H1 (cell line): Measurements from ENCODE around the gene TBL1Y. TPM values are rescaled to one million over a fixed set of nuclear protein-coding genes. Genes with fewer than 3 reads are reported as not detected.

Source experiments
- CTCF ChIA-PET: fragments of 300-600 bp; sonication (Branson Sonifier 250); formaldehyde crosslinking; loops from one replicate; lab custom pipeline; 2021; ENCODE audit not compliant: partially characterized antibody; lab: Charles Lee
- POLR2A ChIA-PET: fragments of 300-600 bp; sonication (Branson Sonifier 250); formaldehyde crosslinking; loops from one replicate; lab custom pipeline; 2021; ENCODE audit warnings: inconsistent platforms; ENCODE audit not compliant: partially characterized antibody; lab: Charles Lee
- DNase-seq, 2 experiments: peaks; one replicate each; pipeline versions ENCODE4 v3.0.0 to v3.0.0-alpha.2; 2010 to 2022; ENCODE audit warnings: low spot score in 2 of 2, low read depth in 1 of 2, mixed read lengths in 1 of 2
- FAIRE-seq: peaks from 2 replicates; lab custom pipeline; 2011; peaks lifted over from hg19 to GRCh38; lab: Jason Lieb, UNC
- H2AFZ ChIP-seq: 2 replicates; pipeline ENCODE4 v1.8.1; 2012; ENCODE audit warnings: low read length, inconsistent platforms
- H2AK5ac ChIP-seq: 2 replicates; pipeline ENCODE4 v1.6.1; 2013; ENCODE audit warnings: low read depth, low read length
- H2BK120ac ChIP-seq: replicated peaks from 2 replicates; pipeline ENCODE3; 2013; ENCODE audit warnings: low read depth, low read length, inconsistent platforms
- H2BK12ac ChIP-seq: 2 replicates; pipeline ENCODE4 v1.6.1; 2013; ENCODE audit warnings: low read depth, low read length
- H2BK15ac ChIP-seq: 2 replicates; pipeline ENCODE4 v1.6.1; 2013; ENCODE audit warnings: low read length
- H2BK20ac ChIP-seq: 2 replicates; pipeline ENCODE4 v1.6.1; 2013; ENCODE audit warnings: low read length
- H2BK5ac ChIP-seq: 2 replicates; pipeline ENCODE4 v1.6.1; 2013; ENCODE audit warnings: low read depth, low read length
- H3K14ac ChIP-seq: 2 replicates; pipeline ENCODE4 v1.6.1; 2013; ENCODE audit warnings: inconsistent platforms; ENCODE audit not compliant: insufficient read length
- H3K18ac ChIP-seq: 2 replicates; pipeline ENCODE4 v1.6.1; 2013; ENCODE audit warnings: low read length; ENCODE audit errors: extremely low read depth
- H3K23ac ChIP-seq: 2 replicates; pipeline ENCODE4 v1.6.1; 2013; ENCODE audit warnings: inconsistent platforms; ENCODE audit not compliant: insufficient read length
- H3K23me2 ChIP-seq: 2 replicates; pipeline ENCODE4 v1.6.1; 2013; ENCODE audit warnings: low read depth, low read length
- H3K27ac ChIP-seq: 2 replicates; pipeline ENCODE4 v1.6.1; 2011; ENCODE audit warnings: low read depth, low read length, inconsistent platforms
- H3K27me3 ChIP-seq, 4 experiments: replicated peaks in 1 of 4; 1 replicate in 1 of 4; 2 replicates in 3 of 4; pipeline versions ENCODE4 v1.6.1 to v1.8.1; 2011 to 2013; ENCODE audit warnings: low read length in 3 of 4, mild to moderate bottlenecking in 3 of 4, inconsistent platforms in 2 of 4, mixed read lengths in 2 of 4, moderate library complexity in 1 of 4; ENCODE audit not compliant: control insufficient read depth in 3 of 4, insufficient read depth in 3 of 4; ENCODE audit errors: extremely low read depth in 1 of 4
- H3K36me3 ChIP-seq, 4 experiments: 2 replicates each; pipeline versions ENCODE4 v1.6.1 to v1.8.1; 2011 to 2013; ENCODE audit warnings: mild to moderate bottlenecking in 4 of 4, low read length in 3 of 4, moderate library complexity in 2 of 4, control low read depth in 1 of 4, inconsistent platforms in 1 of 4; ENCODE audit not compliant: insufficient read depth in 4 of 4, control insufficient read depth in 2 of 4
- H3K4ac ChIP-seq: replicated peaks from 2 replicates; pipeline ENCODE3; 2013; ENCODE audit warnings: low read length, low read depth, mixed read lengths, inconsistent platforms; ENCODE audit not compliant: insufficient read length
- H3K4me1 ChIP-seq, 4 experiments: replicated peaks in 1 of 4; 1 replicate in 1 of 4; 2 replicates in 3 of 4; pipeline versions ENCODE4 v1.6.1 to v1.8.1; 2011 to 2013; ENCODE audit warnings: low read length in 3 of 4, inconsistent platforms in 2 of 4, mixed read lengths in 1 of 4; ENCODE audit not compliant: insufficient read depth in 4 of 4, control insufficient read depth in 3 of 4
- H3K4me2 ChIP-seq, 2 experiments: 2 replicates each; pipeline versions ENCODE4 v1.6.1 to v1.8.1; 2011 to 2013; ENCODE audit warnings: low read depth in 2 of 2, low read length in 2 of 2, control low read depth in 1 of 2, inconsistent platforms in 1 of 2, mild to moderate bottlenecking in 1 of 2; ENCODE audit not compliant: insufficient read depth in 1 of 2
- H3K4me3 ChIP-seq, 4 experiments: fragments of 200-600, 300-600 bp in 1 of 4; sonication (generic), shearing (Covaris generic), sonication (Bioruptor Twin) in 1 of 4; 2 replicates each; pipeline versions ENCODE4 v1.5.1 to v1.8.1; 2011 to 2016; ENCODE audit warnings: low read length in 4 of 4, low read depth in 3 of 4, control low read depth in 2 of 4, inconsistent platforms in 2 of 4, mild to moderate bottlenecking in 2 of 4, mixed read lengths in 1 of 4, moderate library complexity in 1 of 4; ENCODE audit not compliant: insufficient read depth in 2 of 4; ENCODE audit errors: extremely low read depth in 1 of 4
- H3K56ac ChIP-seq: replicated peaks from 2 replicates; pipeline ENCODE3; 2013; ENCODE audit warnings: low read depth, mild to moderate bottlenecking, mixed read lengths, low read length, inconsistent platforms; ENCODE audit not compliant: insufficient read length
- H3K79me1 ChIP-seq: 2 replicates; pipeline ENCODE4 v1.6.1; 2013; ENCODE audit warnings: low read depth, low read length, control low read depth
- H3K79me2 ChIP-seq, 2 experiments: 2 replicates each; pipeline versions ENCODE4 v1.6.1 to v1.8.1; 2012 to 2013; ENCODE audit warnings: low read length in 2 of 2, mild to moderate bottlenecking in 2 of 2, inconsistent platforms in 1 of 2; ENCODE audit not compliant: insufficient read depth in 2 of 2, control insufficient read depth in 1 of 2
- H3K9ac ChIP-seq, 4 experiments: replicated peaks in 1 of 4; 1 replicate in 1 of 4; 2 replicates in 3 of 4; pipeline versions ENCODE4 v1.6.1 to v1.8.1; 2011 to 2013; ENCODE audit warnings: low read depth in 3 of 4, low read length in 3 of 4, control low read depth in 2 of 4, mild to moderate bottlenecking in 2 of 4, moderate library complexity in 2 of 4, inconsistent platforms in 1 of 4; ENCODE audit errors: extremely low read depth in 1 of 4
- H3K9me3 ChIP-seq, 2 experiments: 2 replicates each; pipeline versions ENCODE4 v1.6.1 to v1.8.1; 2012 to 2013; ENCODE audit warnings: mild to moderate bottlenecking in 2 of 2, moderate library complexity in 2 of 2, control low read depth in 1 of 2, inconsistent platforms in 1 of 2, low read depth in 1 of 2, low read length in 1 of 2, mixed read lengths in 1 of 2; ENCODE audit not compliant: insufficient read depth in 2 of 2
- H4K20me1 ChIP-seq, 2 experiments: replicated peaks in 1 of 2; 2 replicates each; pipeline versions ENCODE3 to v1.8.1; 2011 to 2013; ENCODE audit warnings: inconsistent platforms in 2 of 2, low read length in 2 of 2, mild to moderate bottlenecking in 1 of 2; ENCODE audit not compliant: insufficient read depth in 2 of 2, control insufficient read depth in 1 of 2
- H4K5ac ChIP-seq: 2 replicates; pipeline ENCODE4 v1.6.1; 2013; ENCODE audit warnings: low read length, low read depth, mixed read lengths, inconsistent platforms; ENCODE audit not compliant: insufficient read length
- H4K8ac ChIP-seq: 2 replicates; pipeline ENCODE4 v1.8.0; 2013; ENCODE audit warnings: mild to moderate bottlenecking, moderate library complexity, low read length, inconsistent platforms; ENCODE audit not compliant: insufficient read depth; ENCODE audit errors: extremely low read depth
- H4K91ac ChIP-seq: replicated peaks from 2 replicates; pipeline ENCODE3; 2013; ENCODE audit warnings: low read length, mixed read lengths, inconsistent platforms; ENCODE audit not compliant: insufficient read length
- FOSL1 ChIP-seq: IDR thresholded peaks from 2 replicates; pipeline ENCODE4 v1.6.1; 2011; ENCODE audit warnings: mild to moderate bottlenecking, low read depth, low read length, moderate library complexity; ENCODE audit not compliant: insufficient read depth
- KDM4A ChIP-seq: IDR thresholded peaks from one replicate; pipeline ENCODE4 v1.7.1; 2012; ENCODE audit warnings: low read depth, mild to moderate bottlenecking, moderate library complexity, low read length, inconsistent platforms; ENCODE audit not compliant: severe bottlenecking
- POLR2A ChIP-seq, 2 experiments: IDR thresholded peaks; 1 replicate in 1 of 2; 2 replicates in 1 of 2; pipeline ENCODE4 v1.6.1; 2011; ENCODE audit warnings: low read depth in 2 of 2, low read length in 2 of 2, mild to moderate bottlenecking in 2 of 2; ENCODE audit errors: control extremely low read depth in 1 of 2
- RBBP5 ChIP-seq: IDR thresholded peaks from 2 replicates; pipeline ENCODE4 v1.7.1; 2012; ENCODE audit warnings: low read depth, mild to moderate bottlenecking, inconsistent platforms, low read length, moderate library complexity, borderline replicate concordance
- SRF ChIP-seq: IDR thresholded peaks from 2 replicates; pipeline ENCODE4 v1.6.1; 2011; ENCODE audit warnings: mild to moderate bottlenecking, low read depth, low read length, moderate library complexity
- SUZ12 ChIP-seq: fragments of 200-600 bp; sonication (generic); IDR thresholded peaks from 2 replicates; pipeline ENCODE4 v1.6.1; 2012; ENCODE audit warnings: mild to moderate bottlenecking, inconsistent platforms, low read length, moderate library complexity, mixed read lengths
- TAF1 ChIP-seq: IDR thresholded peaks from 2 replicates; pipeline ENCODE4 v1.6.1; 2011; ENCODE audit warnings: mild to moderate bottlenecking, low read depth, low read length
- YY1 ChIP-seq: IDR thresholded peaks from 2 replicates; pipeline ENCODE4 v1.6.1; 2011; ENCODE audit warnings: low read depth, mild to moderate bottlenecking, low read length
- WGBS, 2 experiments: shearing (Covaris generic) in 1 of 2; methylation state at CpG; one replicate each; pipeline versions ENCODE4 v1.1.6 to v1.1.7; 2013 to 2015; ENCODE audit warnings: low lambda C conversion rate in 2 of 2, mixed read lengths in 2 of 2, inconsistent platforms in 1 of 2, low coverage in 1 of 2, missing lambda C conversion rate in 1 of 2; ENCODE audit not compliant: insufficient replicate concordance in 2 of 2, insufficient coverage in 1 of 2, insufficient read length in 1 of 2; ENCODE audit errors: extremely low coverage in 1 of 2, missing lambda C conversion rate in 1 of 2; 5-methylcytosine and 5-hydroxymethylcytosine counted together
- polyA plus RNA-seq, 7 experiments: library from polyadenylated mRNA; depleted of rRNA in 3 of 7; stranded (reverse) in 5 of 7; unstranded in 2 of 7; fragments of >200 nt in 5 of 7; fragments of 200-250 nt in 2 of 7; gene quantifications; 1 replicate in 5 of 7; 2 replicates in 1 of 7; 4 replicates in 1 of 7; pipeline versions ENCODE4 v1.2.1 to v1.2.3, GENCODE V29; 2011 to 2013; ENCODE audit warnings: missing spikeins in 2 of 7, mixed read lengths in 2 of 7
- total RNA-seq: library from RNA; stranded (reverse); fragmentation: NEBNext Ultra II Directional; extraction: Animal tissue kit (Norgen Biotek cat#: 25700); gene quantifications from 2 replicates; pipeline ENCODE4 v1.2.1, GENCODE V29; 2021

The TBL1Y gene
- total and polyA plus RNA-seq, 2 of the 8 experiments (the other 6 are each of a cell fraction or from before 2014, with no cell fraction given), result 2.5 to 4.2 TPM

GRCh38 chrY:6949947-6950346 is 39.5 kb downstream of the TBL1Y start:
- Histone ChIP-seq H3K18ac (no peak overlapping the region), H2BK20ac (no peak overlapping the region)
- no peak for FAIRE-seq

More at GRCh38 chrY:6949947-6950346, 39.5 kb downstream of the TBL1Y start:
- Histone ChIP-seq H2BK15ac (no peak overlapping the region), H4K5ac (no peak overlapping the region), H2BK120ac (no peak overlapping the region), H3K9ac (no peak overlapping the region), H3K4me2 (no peak overlapping the region), H2BK12ac (no peak overlapping the region), H3K4me3 (no peak overlapping the region), H3K14ac (no peak overlapping the region), H4K91ac (no peak overlapping the region), H2AFZ (no peak overlapping the region), H3K27ac (no peak overlapping the region), H4K8ac (no peak overlapping the region)
- DNase-seq, result no peak
- WGBS, 2 experiments, result 91% methylated on average over 4 of the region's 4 CpGs; no CpG with 5 or more reads in 1 of the 2 experiments
- POLR2A ChIA-PET, result no interaction called here
- CTCF ChIA-PET, result no interaction called here
- TF ChIP-seq POLR2A (IDR thresholded peaks at IDR 0.05; ENCODE audit: control extremely low read depth in 1 of 2, low read depth in 2 of 2, low read length in 2 of 2) (no peak), KDM4A (no peak), TAF1 (no peak), SUZ12 (no peak), RBBP5 (no peak), SRF (no peak), YY1 (no peak), FOSL1 (no peak)
- TF ChIP-seq, all 59 proteins: peak for 0
- Histone ChIP-seq H3K23ac (no peak overlapping the region), H3K23me2 (no peaks in the 10 kb centered on the region; the same call in 1 of the 2 replicates), H3K36me3 (no peaks in the 10 kb centered on the region), H3K79me1 (no peaks in the 10 kb centered on the region), H2AK5ac (no peak overlapping the region), H3K27me3 (no peaks in the 10 kb centered on the region), H3K4me1 (no peaks in the 10 kb centered on the region), H3K56ac (no peak overlapping the region), H3K4ac (no peak overlapping the region), H2BK5ac (no peak overlapping the region), H3K79me2 (no peaks in the 10 kb centered on the region; a peak in 1 of 4 replicates), H3K9me3 (peaks cover 0 to 5% of the 10 kb centered on the region in 2 experiments; a peak in 1 of 4 replicates), H4K20me1 (no peaks in the 10 kb centered on the region)
